Keratinocyte (primary cell): ENCODE measurements around the gene MAPK12.

Experiments
- CTCF ChIP-seq, 3 experiments: IDR thresholded peaks in 1 of 3; conservative IDR thresholded peaks in 1 of 3; optimal IDR thresholded peaks in 1 of 3; 2 replicates in 2 of 3; 3 replicates in 1 of 3; pipeline versions ENCODE3 to v1.5.1; 2011; ENCODE audit warnings: low read length in 3 of 3, mild to moderate bottlenecking in 3 of 3, moderate library complexity in 2 of 3, control low read depth in 1 of 3, inconsistent platforms in 1 of 3; ENCODE audit not compliant: insufficient read depth in 2 of 3; ENCODE audit errors: extremely low read depth in 1 of 3
- EZH2 ChIP-seq: IDR thresholded peaks from one replicate; pipeline ENCODE4 v1.6.1; 2012; ENCODE audit warnings: inconsistent platforms, mild to moderate bottlenecking, low read length, moderate library complexity

- TF ChIP-seq CTCF (optimal IDR thresholded peaks at IDR 0.05 in 1 of 3, IDR thresholded peaks at IDR 0.05 in 1 of 3, conservative IDR thresholded peaks at IDR 0.05 in 1 of 3; ENCODE audit: extremely low read depth in 1 of 3, insufficient read depth in 2 of 3, low read length in 3 of 3) (no peak), EZH2 (no peak)
These were observed 41.1 kb upstream of the MAPK12 start for GRCh38 chr22:50302564-50302963.
